ENCODE results near the gene MRPL53. TPM values are rescaled to one million over a fixed set of nuclear protein-coding genes. Genes with fewer than 3 reads are reported as not detected.

MRPL53 gene
- total and polyA plus RNA-seq, 9 of the 15 experiments (the other 6 are each of a cell fraction or from before 2014, with no cell fraction given): 11.5 to 87.9 (median 41.1) TPM

- H3K27me3 ChIP-seq (ENCODE audit: control insufficient read depth in 2 of 2, insufficient read depth in 2 of 2, low read length in 2 of 2): no peaks in the 10 kb centered on the region
- CTCF ChIA-PET (ENCODE audit: low intra/inter-chr PET ratio): no interaction called here
These were observed 42.0 kb downstream of the MRPL53 start for GRCh38 chr2:74430502-74430901.

More at GRCh38 chr2:74430502-74430901, 42.0 kb downstream of the MRPL53 start:
- no peaks in the 10 kb centered on the region for H3K79me2 ChIP-seq (ENCODE audit: control insufficient read depth, insufficient read depth, low read length)
- ATAC-seq (no peak), DNase-seq (ENCODE audit: extremely low read depth in 1 of 4, low spot score in 3 of 4) (no peak), FAIRE-seq (no peak)
- H3K4me1 ChIP-seq (replicated peaks in 1 of 2; ENCODE audit: control insufficient read depth in 2 of 2, insufficient read depth in 2 of 2, low read length in 2 of 2): peaks cover 0 to 16% of the 10 kb centered on the region in 2 experiments; a peak in 1 of 5 replicates
- H3K27ac ChIP-seq (ENCODE audit: extremely low read depth, low read depth, low read length): no peak overlapping the region
- no TSS peak for BruUV-seq (replicated peaks)
- H2AFZ ChIP-seq (ENCODE audit: low read depth, low read length): no peak overlapping the region
- H3K9me3 ChIP-seq (replicated peaks; ENCODE audit: control insufficient read depth, insufficient read depth, low read depth, low read length): no peaks in the 10 kb centered on the region
- no peak overlapping the region for H3K4me3 ChIP-seq
- peak overlapping the region in 1 of 2 experiments; percentile 31; a peak in 2 of 4 replicates for H3K9ac ChIP-seq (ENCODE audit: insufficient read depth in 1 of 2, low read depth in 2 of 2, low read length in 2 of 2)
- in situ Hi-C loops (cut with MboI): no loop called here
- 43% methylated on average over 11 of the region's 11 CpGs for WGBS (ENCODE audit: insufficient coverage, low coverage, missing lambda C conversion rate)
- no peaks in the 10 kb centered on the region for H3K9me1 ChIP-seq (ENCODE audit: control insufficient read depth, insufficient read depth, low read length)
- no peak overlapping the region for H3K4me2 ChIP-seq (ENCODE audit: insufficient read depth, low read length)
- POLR2A ChIA-PET: interaction anchor here (0.6 to 0.9 kb wide), 2 partner anchors 10 to 28 kb away, joined by 3 to 4 read pairs; no protein-coding TSS in a partner anchor
- no peaks in the 10 kb centered on the region for H4K20me1 ChIP-seq (replicated peaks; ENCODE audit: control insufficient read depth, insufficient read depth, low read length)
- intact Hi-C loops (cut with micrococcal nuclease): no loop called here
- no peaks in the 10 kb centered on the region for H3K36me3 ChIP-seq (ENCODE audit: control insufficient read depth, insufficient read depth, low read length)
- no peak for TF ChIP-seq ESRRB (CRISPR knock-in tag; IDR thresholded peaks at IDR 0.05; ENCODE audit: borderline replicate concordance)
- no peak for TF ChIP-seq PHF21A (IDR thresholded peaks at IDR 0.05; ENCODE audit: borderline replicate concordance, low read depth)
- no peak for TF ChIP-seq ZNF175 (CRISPR knock-in tag; IDR thresholded peaks at IDR 0.05; ENCODE audit: low read depth)
- no peak for TF ChIP-seq PKNOX1 (IDR thresholded peaks at IDR 0.05)
- TF ChIP-seq DMBX1 (CRISPR knock-in tag; IDR thresholded peaks at IDR 0.05; ENCODE audit: borderline replicate concordance): no peak
- TF ChIP-seq TEAD2 (tag; IDR thresholded peaks at IDR 0.05): no peak
- TF ChIP-seq EP300 (IDR thresholded peaks at IDR 0.05; ENCODE audit: low read length): no peak
- no peak for TF ChIP-seq E4F1 (CRISPR knock-in tag; IDR thresholded peaks at IDR 0.05; ENCODE audit: borderline replicate concordance)
- TF ChIP-seq ZNF695 (CRISPR knock-in tag; IDR thresholded peaks at IDR 0.05): no peak
- no peak for TF ChIP-seq SRF (CRISPR knock-in tag; IDR thresholded peaks at IDR 0.05)
- TF ChIP-seq NR3C1 (CRISPR knock-in tag; IDR thresholded peaks at IDR 0.05): no peak
- TF ChIP-seq ZNF699 (CRISPR knock-in tag; IDR thresholded peaks at IDR 0.05; ENCODE audit: insufficient replicate concordance): no peak
- TF ChIP-seq ZNF12 (CRISPR knock-in tag; IDR thresholded peaks at IDR 0.05): no peak
